ENCODE results near the gene REM1.

- TF ChIP-seq POLR2A (IDR thresholded peaks at IDR 0.05; ENCODE audit: low read length) = no peak
- no peak for TF ChIP-seq GATA1 (IDR thresholded peaks at IDR 0.05; ENCODE audit: low read depth, low read length)
These were observed 47.6 kb downstream of the REM1 start for GRCh38 chr20:31522731-31523130.
